NB4 (cell line): ENCODE data around the gene GPR3.

Experiments used
- POLR2A ChIP-seq: IDR thresholded peaks from 2 replicates; pipeline ENCODE4 v1.6.1; 2011; ENCODE audit warnings: mild to moderate bottlenecking; ENCODE audit not compliant: insufficient read length; ENCODE audit errors: extremely low read depth
- TF ChIP-seq, protein P1 (sequence below): IDR thresholded peaks from one replicate; pipeline ENCODE4 v1.5.1; 2012; ENCODE audit warnings: low read depth, low read length

DNA sequence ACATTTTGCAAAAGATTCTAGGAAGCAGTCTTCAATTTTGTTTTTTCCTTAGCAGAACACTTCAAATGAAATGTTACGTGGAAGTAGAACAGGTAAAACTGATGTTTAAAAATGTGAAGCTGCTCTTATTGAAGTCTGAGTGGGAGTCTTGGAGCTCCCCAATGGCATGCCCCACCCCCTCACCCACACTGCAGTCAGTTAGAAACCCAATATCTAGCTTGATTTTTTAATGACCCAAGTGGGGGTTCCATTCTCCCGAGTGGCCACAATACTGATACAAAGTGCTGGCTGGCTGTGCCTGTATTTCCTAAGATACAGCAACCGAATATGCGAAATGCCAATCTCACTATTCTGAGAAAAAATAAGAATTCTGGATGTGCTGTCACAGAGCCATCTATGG is 31.3 kb downstream of the GPR3 start:
- no peak for TF ChIP-seq POLR2A
- TF ChIP-seq, protein P1, sequence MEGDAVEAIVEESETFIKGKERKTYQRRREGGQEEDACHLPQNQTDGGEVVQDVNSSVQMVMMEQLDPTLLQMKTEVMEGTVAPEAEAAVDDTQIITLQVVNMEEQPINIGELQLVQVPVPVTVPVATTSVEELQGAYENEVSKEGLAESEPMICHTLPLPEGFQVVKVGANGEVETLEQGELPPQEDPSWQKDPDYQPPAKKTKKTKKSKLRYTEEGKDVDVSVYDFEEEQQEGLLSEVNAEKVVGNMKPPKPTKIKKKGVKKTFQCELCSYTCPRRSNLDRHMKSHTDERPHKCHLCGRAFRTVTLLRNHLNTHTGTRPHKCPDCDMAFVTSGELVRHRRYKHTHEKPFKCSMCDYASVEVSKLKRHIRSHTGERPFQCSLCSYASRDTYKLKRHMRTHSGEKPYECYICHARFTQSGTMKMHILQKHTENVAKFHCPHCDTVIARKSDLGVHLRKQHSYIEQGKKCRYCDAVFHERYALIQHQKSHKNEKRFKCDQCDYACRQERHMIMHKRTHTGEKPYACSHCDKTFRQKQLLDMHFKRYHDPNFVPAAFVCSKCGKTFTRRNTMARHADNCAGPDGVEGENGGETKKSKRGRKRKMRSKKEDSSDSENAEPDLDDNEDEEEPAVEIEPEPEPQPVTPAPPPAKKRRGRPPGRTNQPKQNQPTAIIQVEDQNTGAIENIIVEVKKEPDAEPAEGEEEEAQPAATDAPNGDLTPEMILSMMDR: no peak
